Thoracic aorta (tissue), 2 donors: ENCODE measurements around the gene ANKDD1A. TPM values are rescaled to one million over a fixed set of nuclear protein-coding genes. Genes with fewer than 3 reads are reported as not detected.

Source experiments
- ATAC-seq: fragments of 150-250 bp; one replicate; pipeline ENCODE4 v1.8.0; 2017; ENCODE audit warnings: low read depth; ENCODE audit not compliant: insufficient number of reproducible peaks, low FRiP score
- DNase-seq: peaks from one replicate; pipeline ENCODE4 v3.0.0-alpha.2; 2020; ENCODE audit warnings: low spot score
- H3K27ac ChIP-seq, 2 donors: fragments of 200-600 bp; sonication (generic); 1 replicate in 1 of 2; 2 replicates in 1 of 2; pipeline ENCODE4 v1.5.1; 2016; ENCODE audit warnings: mild to moderate bottlenecking in 2 of 2, moderate library complexity in 2 of 2
- H3K27me3 ChIP-seq: fragments of 200-600 bp; sonication (generic); replicated peaks from 2 replicates; pipeline ENCODE4 v1.6.0; 2016; ENCODE audit warnings: mild to moderate bottlenecking; ENCODE audit not compliant: insufficient read depth
- H3K36me3 ChIP-seq: fragments of 200-600 bp; sonication (generic); one replicate; pipeline ENCODE4 v1.5.1; 2016
- H3K4me1 ChIP-seq, 2 donors: fragments of 200-600 bp; sonication (generic); 1 replicate in 1 of 2; 2 replicates in 1 of 2; pipeline versions ENCODE4 v1.5.1 to v1.6.0; 2016; ENCODE audit warnings: low read depth in 2 of 2, mild to moderate bottlenecking in 1 of 2; ENCODE audit not compliant: control insufficient read depth in 1 of 2
- H3K4me3 ChIP-seq: fragments of 200-600 bp; sonication (generic); 2 replicates; pipeline ENCODE4 v1.5.1; 2016; ENCODE audit warnings: mild to moderate bottlenecking
- H3K9me3 ChIP-seq: fragments of 200-600 bp; sonication (generic); 2 replicates; pipeline ENCODE4 v1.5.1; 2016
- total RNA-seq, 2 donors: library from RNA; depleted of rRNA; stranded (reverse); fragments of >200 nt; gene quantifications; one replicate each; pipeline versions ENCODE4 v1.1.0 to v1.2.3, GENCODE V29; 2016
- TF ChIP-seq, protein P1 (sequence below): fragments of 200-600 bp; sonication (generic); IDR thresholded peaks from one replicate; pipeline ENCODE4 v1.5.1; 2019; ENCODE audit warnings: antibody characterized with exemption

Gene ANKDD1A
- total RNA-seq, 2 donors from 2014 or later: 27.5 to 58.1 TPM

- TF ChIP-seq, protein P1, sequence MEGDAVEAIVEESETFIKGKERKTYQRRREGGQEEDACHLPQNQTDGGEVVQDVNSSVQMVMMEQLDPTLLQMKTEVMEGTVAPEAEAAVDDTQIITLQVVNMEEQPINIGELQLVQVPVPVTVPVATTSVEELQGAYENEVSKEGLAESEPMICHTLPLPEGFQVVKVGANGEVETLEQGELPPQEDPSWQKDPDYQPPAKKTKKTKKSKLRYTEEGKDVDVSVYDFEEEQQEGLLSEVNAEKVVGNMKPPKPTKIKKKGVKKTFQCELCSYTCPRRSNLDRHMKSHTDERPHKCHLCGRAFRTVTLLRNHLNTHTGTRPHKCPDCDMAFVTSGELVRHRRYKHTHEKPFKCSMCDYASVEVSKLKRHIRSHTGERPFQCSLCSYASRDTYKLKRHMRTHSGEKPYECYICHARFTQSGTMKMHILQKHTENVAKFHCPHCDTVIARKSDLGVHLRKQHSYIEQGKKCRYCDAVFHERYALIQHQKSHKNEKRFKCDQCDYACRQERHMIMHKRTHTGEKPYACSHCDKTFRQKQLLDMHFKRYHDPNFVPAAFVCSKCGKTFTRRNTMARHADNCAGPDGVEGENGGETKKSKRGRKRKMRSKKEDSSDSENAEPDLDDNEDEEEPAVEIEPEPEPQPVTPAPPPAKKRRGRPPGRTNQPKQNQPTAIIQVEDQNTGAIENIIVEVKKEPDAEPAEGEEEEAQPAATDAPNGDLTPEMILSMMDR: no peak
- Histone ChIP-seq H3K9me3 (no peaks in the 10 kb centered on the region), H3K27ac (peak overlapping the region in 1 of 2 donors; percentile 16), H3K4me3 (no peak overlapping the region), H3K36me3 (no peaks in the 10 kb centered on the region), H3K27me3 (no peaks in the 10 kb centered on the region), H3K4me1 (peaks cover 24 to 31% of the 10 kb centered on the region in 2 donors)
- DNase-seq: no peak
- ATAC-seq: no peak
Measured at GRCh38 chr15:64891561-64891960, 20.1 kb upstream of the ANKDD1A start.

DNA sequence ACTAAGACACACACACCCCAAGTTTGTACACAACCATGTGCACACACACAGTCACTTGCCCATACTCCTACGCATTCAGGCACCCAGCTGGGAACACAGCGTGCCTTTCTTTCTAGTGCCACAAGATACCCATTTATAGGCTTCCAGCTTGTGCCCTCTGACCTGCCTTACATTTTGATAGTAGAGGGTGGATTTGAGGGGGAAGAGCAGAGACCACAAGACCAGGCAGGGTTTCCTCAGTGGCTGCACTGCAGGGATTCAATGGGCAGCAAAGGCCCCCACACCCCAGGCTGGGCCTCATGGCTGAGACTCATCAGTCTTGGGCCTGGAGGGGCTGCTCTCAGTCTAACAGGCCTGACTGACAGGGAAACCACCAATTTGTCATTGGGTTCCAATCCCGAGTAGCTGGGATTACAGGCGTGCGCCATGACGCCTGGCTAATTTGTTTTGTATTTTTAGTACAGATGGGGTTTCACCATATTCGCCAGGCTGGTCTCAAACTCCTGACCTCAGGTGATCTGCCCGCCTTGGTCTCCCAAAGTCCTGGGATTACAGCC lies 18.8 kb upstream of the ANKDD1A start:
- ATAC-seq (no peak), DNase-seq (no peak)
- no peak overlapping the region for H3K4me3 ChIP-seq
- no peaks in the 10 kb centered on the region for H3K9me3 ChIP-seq
- H3K27ac ChIP-seq: peak overlapping the region; percentile 20 to 79
- peaks cover 30 to 45% of the 10 kb centered on the region in 2 donors for H3K4me1 ChIP-seq
- H3K36me3 ChIP-seq: no peaks in the 10 kb centered on the region
- no peaks in the 10 kb centered on the region for H3K27me3 ChIP-seq
- TF ChIP-seq, protein P1: no peak

DNA sequence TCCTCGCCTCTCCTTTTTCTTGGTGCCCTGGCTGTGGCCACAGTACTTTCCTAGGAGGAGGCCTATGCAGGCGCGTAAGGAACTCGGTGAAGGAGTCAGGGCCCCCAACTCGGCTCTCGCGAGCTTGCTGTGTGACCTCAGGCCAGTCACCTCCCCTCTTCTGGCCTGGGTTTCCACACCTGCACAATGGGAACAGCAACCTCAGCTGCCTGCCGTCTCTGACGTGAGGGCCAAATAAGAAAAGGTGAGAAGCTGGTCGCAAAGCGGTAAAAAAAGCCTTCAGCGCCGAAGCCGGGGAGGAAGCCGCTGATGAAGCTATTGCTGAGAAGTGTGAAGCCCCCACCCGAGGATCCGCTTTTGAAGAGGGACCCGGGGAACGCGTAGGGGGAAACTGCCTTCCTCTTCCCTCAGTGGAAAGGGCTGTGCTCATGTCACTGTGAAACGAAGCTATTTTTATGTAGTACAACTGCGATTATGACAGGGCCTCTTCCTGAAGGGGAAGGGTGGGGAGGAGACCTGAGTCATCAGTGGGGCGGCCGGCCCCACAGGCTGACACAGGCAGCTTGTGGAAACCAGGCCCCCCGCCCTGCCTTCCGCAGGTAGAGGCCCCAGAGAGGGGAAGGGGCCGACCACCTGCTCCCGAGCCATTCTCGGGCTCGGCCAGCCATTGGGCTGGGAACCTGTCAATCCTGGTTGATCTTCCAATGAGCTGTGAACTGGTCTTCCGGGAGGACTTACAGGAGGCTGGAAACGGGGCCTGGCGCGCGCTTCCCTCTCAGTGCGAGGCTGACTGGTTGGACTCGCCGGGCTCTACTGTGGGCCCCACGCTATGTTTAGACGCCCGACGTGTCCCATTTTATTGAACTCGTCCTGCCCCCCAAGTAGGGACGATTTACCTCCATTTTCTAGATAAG lies 18.0 kb upstream of the ANKDD1A start:
- ATAC-seq: peak; percentile 74
- peaks cover 30 to 53% of the 10 kb centered on the region in 2 donors for H3K4me1 ChIP-seq

DNA sequence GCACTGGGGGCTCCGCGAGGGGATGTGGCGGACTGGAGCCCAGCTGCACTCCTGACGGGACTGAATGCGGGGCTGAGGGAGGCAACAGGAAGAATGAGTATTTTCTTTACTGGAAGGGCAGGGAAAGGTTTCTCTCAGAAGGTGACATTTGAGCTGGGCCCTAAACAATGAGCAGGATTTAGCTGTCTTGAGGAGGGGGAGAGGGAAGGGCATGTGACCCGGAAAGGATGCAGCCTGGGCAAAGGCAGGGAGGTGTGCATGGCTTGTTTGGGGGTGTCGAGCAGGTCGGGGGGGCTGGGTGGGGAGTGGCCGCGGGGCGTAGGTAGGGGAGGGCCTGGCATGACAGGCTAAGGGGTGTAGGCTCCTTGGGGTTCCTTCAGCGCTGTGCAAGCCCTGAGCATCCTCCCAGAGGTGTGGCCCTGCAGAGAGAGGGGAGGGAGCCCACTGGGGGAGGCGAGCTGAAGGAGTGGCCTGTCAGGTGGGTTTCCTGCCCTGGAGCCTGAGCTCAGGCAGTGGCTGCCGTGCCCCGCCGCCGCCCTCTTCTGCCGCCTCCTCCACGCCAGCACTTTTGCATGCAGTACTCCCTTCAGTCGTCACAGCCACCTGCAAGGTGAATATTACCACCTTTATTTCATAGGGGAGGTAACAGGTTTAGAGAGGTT lies 17.2 kb upstream of the ANKDD1A start:
- Histone ChIP-seq H3K27me3 (no peaks in the 10 kb centered on the region), H3K4me3 (peak overlapping the region; percentile 62), H3K36me3 (no peaks in the 10 kb centered on the region), H3K27ac (peak overlapping the region; percentile 25 to 79), H3K9me3 (no peaks in the 10 kb centered on the region), H3K4me1 (peaks cover 30 to 57% of the 10 kb centered on the region in 2 donors)
- ATAC-seq (no peak), DNase-seq (no peak)
- TF ChIP-seq, protein P1: no peak

More for the DNA sequence above, 18.0 kb upstream of the ANKDD1A start:
- no peaks in the 10 kb centered on the region for H3K9me3 ChIP-seq
- TF ChIP-seq, protein P1: no peak
- peak overlapping the region; percentile 25 to 79 for H3K27ac ChIP-seq
- DNase-seq: peak; percentile 59
- H3K27me3 ChIP-seq: no peaks in the 10 kb centered on the region
- peak overlapping the region; percentile 62 for H3K4me3 ChIP-seq
- H3K36me3 ChIP-seq: no peaks in the 10 kb centered on the region
